MM.1S (cell line): ENCODE results near the gene GPR82.
"Not testable (repeated sequence)": the region's sequence is repeated elsewhere in the genome, so short reads cannot be mapped to it uniquely, and the experiment has no call there.

ENCODE experiments used
- DNase-seq: peaks from one replicate; pipeline ENCODE4 v3.0.0-alpha.2; 2015
- H2AFZ ChIP-seq: fragments of 300-600 bp; sonication (generic); 2 replicates; pipeline ENCODE4 v1.6.0; 2016; ENCODE audit warnings: antibody characterized with exemption, low read length
- H3F3A ChIP-seq: fragments of 300-600 bp; sonication (generic); 2 replicates; pipeline ENCODE4 v1.6.1; 2016; ENCODE audit warnings: mild to moderate bottlenecking, antibody characterized with exemption, low read length, moderate library complexity, mixed read lengths; ENCODE audit not compliant: insufficient read depth
- H3K27ac ChIP-seq: fragments of 300-600 bp; sonication (generic); 2 replicates; pipeline ENCODE4 v1.5.1; 2016; ENCODE audit warnings: mild to moderate bottlenecking, low read length
- H3K27me3 ChIP-seq: fragments of 300-600 bp; sonication (generic); replicated peaks from 2 replicates; pipeline ENCODE4 v1.6.0; 2016; ENCODE audit warnings: low read length; ENCODE audit not compliant: insufficient read depth
- H3K36me3 ChIP-seq: fragments of 300-600 bp; sonication (generic); replicated peaks from 2 replicates; pipeline ENCODE4 v1.6.1; 2016; ENCODE audit warnings: mild to moderate bottlenecking, low read length, mixed read lengths; ENCODE audit not compliant: insufficient read depth
- H3K4me1 ChIP-seq: fragments of 300-600 bp; sonication (generic); 2 replicates; pipeline ENCODE4 v1.6.1; 2016; ENCODE audit warnings: low read length, mixed read lengths
- H3K4me2 ChIP-seq: fragments of 300-600 bp; sonication (generic); 2 replicates; pipeline ENCODE4 v1.6.0; 2016; ENCODE audit warnings: low read depth, low read length
- H3K4me3 ChIP-seq: fragments of 300-600 bp; sonication (generic); 2 replicates; pipeline ENCODE4 v1.5.1; 2016; ENCODE audit warnings: low read length, mixed read lengths
- H3K79me2 ChIP-seq: fragments of 300-600 bp; sonication (generic); 2 replicates; pipeline ENCODE4 v1.6.1; 2016; ENCODE audit warnings: mixed run types, low read length, mixed read lengths
- H3K9ac ChIP-seq: fragments of 300-600 bp; sonication (generic); 2 replicates; pipeline ENCODE4 v1.6.1; 2016; ENCODE audit warnings: low read length, mixed read lengths
- H3K9me2 ChIP-seq: fragments of 300-600 bp; sonication (generic); replicated peaks from 2 replicates; pipeline ENCODE4 v1.6.1; 2016; ENCODE audit warnings: mild to moderate bottlenecking, low read length, mixed read lengths; ENCODE audit not compliant: insufficient read depth
- H3K9me3 ChIP-seq: fragments of 300-600 bp; sonication (generic); replicated peaks from 2 replicates; pipeline ENCODE4 v1.6.1; 2016; ENCODE audit warnings: mild to moderate bottlenecking, low read length, mixed read lengths; ENCODE audit not compliant: insufficient read depth
- H4K20me1 ChIP-seq: fragments of 300-600 bp; sonication (generic); 2 replicates; pipeline ENCODE4 v1.6.1; 2016; ENCODE audit warnings: mild to moderate bottlenecking, low read length, moderate library complexity, mixed read lengths; ENCODE audit not compliant: insufficient read depth
- EZH2 ChIP-seq: fragments of 300-600 bp; sonication (generic); optimal IDR thresholded peaks from 2 replicates; pipeline ENCODE3; 2017; ENCODE audit warnings: low read depth, mild to moderate bottlenecking, antibody characterized with exemption, low read length, mixed read lengths
- EZH2phosphoT487 ChIP-seq: fragments of 300-600 bp; sonication (generic); IDR thresholded peaks from 2 replicates; pipeline ENCODE4 v1.6.1; 2018; ENCODE audit warnings: antibody characterized with exemption, low read length
- TF ChIP-seq, protein P1 (sequence below): fragments of 300-600 bp; sonication (generic); IDR thresholded peaks from 2 replicates; pipeline ENCODE4 v1.5.1; 2016; ENCODE audit warnings: antibody characterized with exemption, low read length, mixed read lengths

The GPR82 gene, protein sequence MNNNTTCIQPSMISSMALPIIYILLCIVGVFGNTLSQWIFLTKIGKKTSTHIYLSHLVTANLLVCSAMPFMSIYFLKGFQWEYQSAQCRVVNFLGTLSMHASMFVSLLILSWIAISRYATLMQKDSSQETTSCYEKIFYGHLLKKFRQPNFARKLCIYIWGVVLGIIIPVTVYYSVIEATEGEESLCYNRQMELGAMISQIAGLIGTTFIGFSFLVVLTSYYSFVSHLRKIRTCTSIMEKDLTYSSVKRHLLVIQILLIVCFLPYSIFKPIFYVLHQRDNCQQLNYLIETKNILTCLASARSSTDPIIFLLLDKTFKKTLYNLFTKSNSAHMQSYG

DNA sequence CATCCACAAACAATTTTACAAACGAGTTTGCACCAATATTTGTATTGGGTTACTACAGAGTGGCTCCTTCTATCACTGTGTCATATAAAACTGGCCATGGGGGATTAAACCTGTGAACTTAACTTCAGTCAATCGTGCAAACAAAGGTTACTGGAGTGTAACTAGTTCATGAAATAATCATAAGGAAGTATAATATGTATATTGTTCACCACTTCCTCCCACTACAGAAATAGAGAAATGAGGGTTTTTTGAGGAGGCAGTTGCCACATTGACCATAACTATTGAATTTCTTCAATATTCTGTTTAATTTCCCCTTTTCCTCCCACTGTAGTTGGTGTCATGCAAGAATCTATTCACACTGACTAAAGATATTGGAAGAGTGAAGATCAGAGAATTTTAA lies at the start of gene GPR82:
Gene GPR82, plus strand, starts transcription at position 356 of the 400 bp plus-strand sequence. CDS start 2,846 bp downstream, outside the sequence.
- H3K9me2 ChIP-seq = no peaks in the 10 kb centered on the region; the same call in 1 of the 2 replicates
- H4K20me1 ChIP-seq = no peaks in the 10 kb centered on the region
- H3K27ac ChIP-seq = no peak within 1 kb of the TSS
- H3K4me2 ChIP-seq = no peak within 1 kb of the TSS
- no peak within 1 kb of the TSS for H2AFZ ChIP-seq
- TF ChIP-seq EZH2phosphoT487 (no peak), EZH2 (no peak)
- TF ChIP-seq, protein P1, sequence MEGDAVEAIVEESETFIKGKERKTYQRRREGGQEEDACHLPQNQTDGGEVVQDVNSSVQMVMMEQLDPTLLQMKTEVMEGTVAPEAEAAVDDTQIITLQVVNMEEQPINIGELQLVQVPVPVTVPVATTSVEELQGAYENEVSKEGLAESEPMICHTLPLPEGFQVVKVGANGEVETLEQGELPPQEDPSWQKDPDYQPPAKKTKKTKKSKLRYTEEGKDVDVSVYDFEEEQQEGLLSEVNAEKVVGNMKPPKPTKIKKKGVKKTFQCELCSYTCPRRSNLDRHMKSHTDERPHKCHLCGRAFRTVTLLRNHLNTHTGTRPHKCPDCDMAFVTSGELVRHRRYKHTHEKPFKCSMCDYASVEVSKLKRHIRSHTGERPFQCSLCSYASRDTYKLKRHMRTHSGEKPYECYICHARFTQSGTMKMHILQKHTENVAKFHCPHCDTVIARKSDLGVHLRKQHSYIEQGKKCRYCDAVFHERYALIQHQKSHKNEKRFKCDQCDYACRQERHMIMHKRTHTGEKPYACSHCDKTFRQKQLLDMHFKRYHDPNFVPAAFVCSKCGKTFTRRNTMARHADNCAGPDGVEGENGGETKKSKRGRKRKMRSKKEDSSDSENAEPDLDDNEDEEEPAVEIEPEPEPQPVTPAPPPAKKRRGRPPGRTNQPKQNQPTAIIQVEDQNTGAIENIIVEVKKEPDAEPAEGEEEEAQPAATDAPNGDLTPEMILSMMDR = no peak
- no peaks in the 10 kb centered on the region for H3K79me2 ChIP-seq
- no peaks in the 10 kb centered on the region for H3K9me3 ChIP-seq
- H3K36me3 ChIP-seq = no peaks in the 10 kb centered on the region
- no peak for DNase-seq
- no peaks in the 10 kb centered on the region for H3K27me3 ChIP-seq
- H3K9ac ChIP-seq = no peak within 1 kb of the TSS
- no peak within 1 kb of the TSS for H3K4me3 ChIP-seq
- no peaks in the 10 kb centered on the region for H3K4me1 ChIP-seq
- no peaks in the 10 kb centered on the region for H3F3A ChIP-seq

DNA sequence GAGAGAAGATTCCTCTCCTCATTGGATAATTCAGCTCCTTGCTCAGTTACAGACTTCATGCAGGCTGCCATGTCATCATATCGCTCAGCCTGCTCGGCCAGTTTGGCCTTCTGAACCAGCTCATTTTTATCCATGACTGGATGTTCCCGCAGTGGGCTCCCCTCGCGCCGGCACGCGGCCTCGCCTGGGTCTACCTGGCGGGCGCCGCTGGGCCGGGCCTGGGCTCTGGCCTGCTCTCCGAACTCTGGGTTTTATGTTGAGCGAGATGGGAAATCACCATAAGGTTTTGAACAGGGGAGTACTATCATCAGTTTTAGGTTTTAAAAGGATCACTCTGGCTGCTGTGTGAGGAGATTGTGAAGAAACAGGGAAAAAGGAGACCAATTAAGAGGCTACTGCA lies 47.6 kb upstream of the GPR82 start:
- not testable (repeated sequence) for H3K4me2 ChIP-seq, H3K4me1 ChIP-seq, H3K4me3 ChIP-seq, H3K9me3 ChIP-seq, H3K27me3 ChIP-seq, H3K36me3 ChIP-seq, H3K9me2 ChIP-seq, H2AFZ ChIP-seq, H3K79me2 ChIP-seq, DNase-seq, H4K20me1 ChIP-seq, H3F3A ChIP-seq, H3K9ac ChIP-seq, H3K27ac ChIP-seq

DNA sequence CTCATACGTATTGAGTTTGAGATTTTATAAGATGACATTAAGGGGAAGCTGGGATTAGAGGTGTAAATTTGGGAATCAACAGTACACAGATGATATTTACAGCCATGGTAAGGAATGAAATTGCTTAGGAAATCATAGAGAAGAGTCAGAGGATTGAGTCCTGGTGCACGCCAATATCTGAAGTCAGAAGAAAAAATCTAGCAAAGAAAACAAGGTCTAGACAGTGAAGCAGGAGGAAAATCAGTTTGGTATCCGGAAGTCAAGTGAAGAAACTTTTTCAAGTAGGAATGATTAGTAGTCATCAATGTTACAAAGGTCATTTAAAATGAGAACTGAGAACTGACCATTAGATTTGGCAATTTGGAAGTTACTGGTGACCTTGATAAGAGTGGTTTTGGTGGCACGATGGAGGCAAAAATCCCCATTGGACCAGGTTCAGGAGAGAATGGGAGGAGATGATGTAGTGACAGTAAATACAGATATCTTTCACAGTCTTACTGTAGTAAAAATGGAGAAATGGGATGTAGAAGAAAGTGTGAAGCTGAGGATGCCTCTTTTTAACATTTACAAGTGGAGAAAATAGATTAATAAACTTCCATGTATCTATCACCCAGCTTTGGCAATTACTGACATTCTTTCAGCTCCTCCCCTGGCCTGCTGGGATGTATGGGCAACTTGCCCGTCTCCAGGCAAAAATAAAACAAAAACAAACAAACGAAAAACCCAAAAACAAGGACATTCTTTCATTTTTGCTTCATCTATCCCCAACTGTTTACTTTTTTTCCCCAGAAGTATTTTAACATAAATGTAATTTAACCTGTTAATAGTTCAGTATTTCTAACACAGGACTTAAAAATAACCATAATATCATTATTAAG lies 46.6 kb upstream of the GPR82 start:
- no peak for DNase-seq
- H4K20me1 ChIP-seq = no peaks in the 10 kb centered on the region
- H3K9me2 ChIP-seq = no peaks in the 10 kb centered on the region
- H3K79me2 ChIP-seq = no peaks in the 10 kb centered on the region
- H3K4me3 ChIP-seq = no peak overlapping the region
- no peak overlapping the region for H3K4me2 ChIP-seq
- H3K36me3 ChIP-seq = no peaks in the 10 kb centered on the region
- H2AFZ ChIP-seq = no peak overlapping the region
- H3K27me3 ChIP-seq = no peaks in the 10 kb centered on the region
- no peak overlapping the region for H3K9ac ChIP-seq
- TF ChIP-seq, protein P1 = no peak
- TF ChIP-seq EZH2 (no peak), EZH2phosphoT487 (no peak)
- no peak overlapping the region for H3K27ac ChIP-seq
- H3F3A ChIP-seq = no peaks in the 10 kb centered on the region
- H3K4me1 ChIP-seq = no peaks in the 10 kb centered on the region
- H3K9me3 ChIP-seq = no peaks in the 10 kb centered on the region
